Adrenal gland (tissue), 5 donors: ENCODE measurements around the gene CIRBP.

Experiments used
- CTCF ChIP-seq, 6 experiments: fragments of 450-650 bp in 4 of 6; fragments of 200-600 bp in 2 of 6; sonication (generic) in 1 of 6; IDR thresholded peaks; 1 replicate in 5 of 6; 2 replicates in 1 of 6; pipeline versions ENCODE4 v1.5.1 to v1.8.0; 2016 to 2021; ENCODE audit warnings: antibody characterized with exemption in 6 of 6, mild to moderate bottlenecking in 2 of 6, moderate library complexity in 1 of 6
- POLR2A ChIP-seq, 2 donors: fragments of 450-650 bp; IDR thresholded peaks; one replicate each; pipeline ENCODE4 v1.6.1; 2017; ENCODE audit warnings: antibody characterized with exemption in 2 of 2, mild to moderate bottlenecking in 2 of 2, moderate library complexity in 1 of 2
- donor health status: DM: no; HTN: no; CAD: no.

GRCh38 chr19:1257475-1258162, 11.5 kb upstream of the CIRBP start:
- TF ChIP-seq CTCF (IDR thresholded peaks at IDR 0.05) (no peak), POLR2A (IDR thresholded peaks at IDR 0.05) (no peak)
